HG02642 (cell line): ENCODE data around the gene CPNE6.
A peak's percentile ranks its signal among the peaks of the same experiment; 100 is the strongest.

ENCODE experiments used
- ATAC-seq: cut with Tn5 transposase; IDR thresholded peaks from one replicate; pipeline ENCODE4 v1.9.1; 2021; ENCODE audit warnings: mild to moderate bottlenecking; ENCODE audit not compliant: unreplicated experiment, poor library complexity

Gene CPNE6

GRCh38 chr14:24082411-24083080 lies 11.2 kb downstream of the CPNE6 start:
- no peak for ATAC-seq

GRCh38 chr14:24083462-24083861 lies 12.1 kb downstream of the CPNE6 start:
- ATAC-seq = no peak

- no peak for ATAC-seq
Observed at GRCh38 chr14:24084440-24084839, 13.1 kb downstream of the CPNE6 start.

- ATAC-seq = no peak
Observed at GRCh38 chr14:24085215-24085614, 13.9 kb downstream of the CPNE6 start.

GRCh38 chr14:24086193-24086955 lies 15.0 kb downstream of the CPNE6 start:
- no peak for ATAC-seq

- ATAC-seq = no peak
Observed at GRCh38 chr14:24087004-24087403, 15.6 kb downstream of the CPNE6 start.

- no peak for ATAC-seq
Observed at GRCh38 chr14:24088095-24088494, 16.7 kb downstream of the CPNE6 start.

- no peak for ATAC-seq
Observed at GRCh38 chr14:24089890-24090289, 18.5 kb downstream of the CPNE6 start.

GRCh38 chr14:24092110-24092504 lies 20.7 kb downstream of the CPNE6 start:
- ATAC-seq = no peak

GRCh38 chr14:24092505-24093206 lies 21.3 kb downstream of the CPNE6 start:
- no peak for ATAC-seq

- no peak for ATAC-seq
Observed at GRCh38 chr14:24093207-24093900, 22.0 kb downstream of the CPNE6 start.

- peak; percentile 50 for ATAC-seq
Observed at GRCh38 chr14:24093901-24094840, 22.8 kb downstream of the CPNE6 start, which contains the start of gene PCK2. TSS of gene PCK2 (plus strand) at chr14:24094311. CDS start at chr14:24094406, 95 bp downstream.

GRCh38 chr14:24094841-24095270 lies 23.5 kb downstream of the CPNE6 start:
- peak; percentile 0 for ATAC-seq

- peak; percentile 58 for ATAC-seq
Observed at GRCh38 chr14:24095271-24096068, 24.1 kb downstream of the CPNE6 start.

GRCh38 chr14:24096545-24097181 lies 25.3 kb downstream of the CPNE6 start:
- no peak for ATAC-seq

- no peak for ATAC-seq
Observed at GRCh38 chr14:24098229-24098926, 27.0 kb downstream of the CPNE6 start.

- ATAC-seq = no peak
Observed at GRCh38 chr14:24098927-24099813, 27.8 kb downstream of the CPNE6 start.
